G401 (cell line): ENCODE measurements around the gene SDF4. TPM values are rescaled to one million over a fixed set of nuclear protein-coding genes. Genes with fewer than 3 reads are reported as not detected.
"Not testable (repeated sequence)": the region's sequence is repeated elsewhere in the genome, so short reads cannot be mapped to it uniquely, and the experiment has no call there.

ENCODE experiments used
- DNase-seq: peaks from one replicate; pipeline ENCODE4 v3.0.0-alpha.2; 2015; ENCODE audit warnings: low spot score
- in situ Hi-C: cut with HindIII; loops from 2 replicates; pipeline ENCODE4 v1.10.0; 2016; ENCODE audit warnings: low sequenced_read_pairs, mixed read lengths
- total RNA-seq: library from RNA; depleted of rRNA; stranded (reverse); fragments of >200 nt; shearing (Covaris generic); gene quantifications from 2 replicates; pipeline ENCODE4 v1.2.3, GENCODE V29; 2014

The SDF4 gene
- total RNA-seq, 1 experiment from 2014 or later, result 92.4 TPM

DNA sequence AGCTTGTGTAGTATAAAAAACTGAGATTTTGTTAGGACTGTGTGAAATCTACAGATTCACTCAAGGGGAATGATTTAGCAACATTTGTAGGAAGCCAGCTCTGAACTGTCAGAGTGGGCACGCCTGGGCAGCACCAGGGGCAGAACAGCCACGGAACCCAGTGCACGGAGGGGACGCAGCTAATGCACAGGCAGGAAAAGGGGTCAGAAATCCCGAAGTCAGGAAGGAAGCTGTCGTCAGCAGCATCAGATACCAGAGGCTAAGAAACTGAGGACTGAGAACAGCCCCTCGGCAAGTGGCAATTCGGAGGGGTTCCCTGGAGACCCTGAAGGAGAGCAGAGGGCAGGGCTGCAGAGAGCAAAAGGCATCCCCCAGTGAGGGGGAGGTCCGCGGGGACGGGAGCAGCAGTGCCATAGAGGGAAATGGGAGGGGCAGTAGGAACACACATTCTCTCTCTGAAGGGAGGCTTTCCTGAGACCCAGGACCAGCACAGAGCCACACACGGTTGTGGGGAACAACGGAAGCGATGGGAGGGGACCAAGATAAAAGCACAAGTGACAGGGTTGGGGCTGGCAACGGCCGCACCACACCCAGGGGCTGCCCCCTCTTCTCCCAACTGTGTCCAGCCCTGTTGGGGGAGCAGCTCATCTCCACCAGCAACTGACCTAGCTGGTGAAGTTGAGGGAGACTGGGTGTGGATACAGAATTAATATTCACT is 29.2 kb upstream of the SDF4 start:
- in situ Hi-C loops, result no loop called here
- no peak for DNase-seq

DNA sequence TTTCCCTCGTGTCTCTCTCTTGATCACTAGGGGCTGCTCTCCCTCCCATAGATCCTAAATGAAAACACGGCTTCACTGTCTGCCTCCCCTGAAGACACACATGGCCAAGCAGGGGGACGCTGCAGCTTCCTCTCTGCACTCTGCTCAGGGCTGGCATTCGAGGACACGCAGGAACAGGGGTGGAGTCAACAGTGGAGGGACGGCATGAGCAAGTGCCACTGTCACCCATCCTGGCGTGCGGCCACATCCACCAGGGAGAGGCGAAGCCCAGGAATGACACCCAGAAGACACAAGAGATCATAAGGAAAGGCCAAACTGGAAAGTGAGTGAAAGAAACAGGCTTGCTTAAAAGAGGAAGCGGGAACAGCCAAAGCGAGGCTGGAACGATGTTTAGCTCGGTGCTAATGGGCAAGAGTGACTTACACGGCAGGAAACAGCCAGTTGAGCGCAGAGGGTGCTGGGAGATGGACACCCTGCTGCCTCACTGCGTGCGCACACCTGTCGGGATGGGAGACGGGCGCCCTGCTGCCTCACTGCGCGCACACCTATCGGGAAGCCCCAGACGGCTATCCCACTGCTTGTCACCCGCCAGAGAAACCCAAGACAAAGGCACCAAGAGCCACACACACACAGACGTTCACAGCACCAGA is 28.3 kb upstream of the SDF4 start:
- in situ Hi-C loops, result no loop called here

DNA sequence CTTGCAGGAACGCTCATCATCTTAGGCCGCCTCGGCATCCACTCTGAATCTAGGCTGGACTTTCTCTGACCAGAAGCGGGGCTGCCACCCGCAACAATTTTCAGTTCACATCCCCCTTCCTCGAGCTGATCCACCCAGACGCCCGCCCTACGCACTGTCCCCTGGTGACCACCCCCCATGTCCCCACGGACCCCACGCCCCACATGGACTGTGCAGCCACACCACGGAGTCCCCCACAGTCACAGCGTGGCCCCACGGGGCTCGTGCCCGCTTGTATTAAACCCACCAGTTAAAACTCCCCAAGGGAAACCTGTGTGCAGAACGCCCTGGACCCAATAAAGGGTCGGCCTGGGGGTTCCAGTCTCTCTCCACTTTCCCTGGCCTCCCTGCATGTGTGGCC is 27.7 kb upstream of the SDF4 start:
- in situ Hi-C loops, result no loop called here
- no peak for DNase-seq

More for the DNA sequence above, 28.3 kb upstream of the SDF4 start:
- DNase-seq, result no peak

DNA sequence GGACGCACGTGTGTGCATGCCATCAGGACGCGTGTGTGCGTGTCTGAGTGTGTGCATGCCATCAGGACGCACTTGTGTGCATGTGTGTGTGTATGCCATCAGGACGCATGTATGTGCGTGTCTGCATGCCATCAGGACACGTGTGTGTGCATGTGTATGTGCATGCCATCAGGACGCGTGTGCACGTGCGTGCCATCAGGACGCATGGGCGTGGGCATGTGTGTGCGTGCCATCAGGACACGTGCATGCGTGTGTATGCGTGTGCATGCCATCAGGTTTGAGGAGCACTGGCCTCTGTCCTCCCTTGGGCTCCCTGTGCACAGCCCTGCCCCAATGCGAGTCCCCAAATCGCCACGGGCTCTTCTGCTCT is 27.3 kb upstream of the SDF4 start:
- in situ Hi-C loops, result no loop called here

DNA sequence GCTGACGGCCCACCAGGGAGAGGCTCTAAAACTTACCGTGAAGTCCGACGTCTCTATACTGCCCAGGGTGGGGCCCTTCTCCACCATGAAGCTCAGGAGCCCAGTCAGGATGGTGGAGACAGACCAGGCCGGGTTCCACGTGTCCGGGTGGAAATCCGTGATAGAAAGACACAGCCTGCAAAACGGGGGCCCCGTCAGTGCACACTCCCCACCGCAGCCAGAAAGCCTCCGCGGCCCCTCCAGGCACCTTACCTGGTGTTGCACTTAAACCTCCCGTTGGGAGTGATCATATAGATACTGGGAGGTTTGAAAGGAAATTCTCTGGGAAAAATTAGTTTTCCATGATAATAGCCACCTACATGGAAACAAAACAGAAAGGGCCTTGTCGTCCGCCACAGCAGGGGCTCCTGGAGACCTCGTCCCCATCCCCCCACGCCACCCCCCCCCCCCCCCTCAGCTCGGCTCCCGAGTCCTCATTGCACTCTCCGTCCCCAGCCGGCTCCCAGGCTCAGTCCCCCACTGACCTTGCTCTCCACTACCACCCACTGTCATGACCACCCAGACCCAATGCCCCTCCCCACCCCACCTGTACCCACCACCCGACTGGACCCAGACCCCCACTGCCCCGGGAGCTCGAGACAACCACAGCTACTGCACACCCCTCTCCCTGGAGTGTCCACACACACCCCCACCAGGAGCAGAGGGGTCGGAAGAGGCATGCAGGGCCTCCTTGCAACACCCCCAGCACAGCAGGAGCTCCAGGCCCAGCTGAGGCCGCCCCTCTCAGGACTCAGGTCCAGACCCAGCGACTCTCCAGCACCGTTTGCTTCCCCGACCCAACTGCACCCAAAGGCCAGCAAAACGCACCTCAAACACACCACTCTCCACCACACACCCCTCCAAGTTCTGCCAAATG is 25.4 kb upstream of the SDF4 start:
- in situ Hi-C loops, result no loop called here
- DNase-seq, result no peak

More for the DNA sequence above, 27.3 kb upstream of the SDF4 start:
- no peak for DNase-seq

DNA sequence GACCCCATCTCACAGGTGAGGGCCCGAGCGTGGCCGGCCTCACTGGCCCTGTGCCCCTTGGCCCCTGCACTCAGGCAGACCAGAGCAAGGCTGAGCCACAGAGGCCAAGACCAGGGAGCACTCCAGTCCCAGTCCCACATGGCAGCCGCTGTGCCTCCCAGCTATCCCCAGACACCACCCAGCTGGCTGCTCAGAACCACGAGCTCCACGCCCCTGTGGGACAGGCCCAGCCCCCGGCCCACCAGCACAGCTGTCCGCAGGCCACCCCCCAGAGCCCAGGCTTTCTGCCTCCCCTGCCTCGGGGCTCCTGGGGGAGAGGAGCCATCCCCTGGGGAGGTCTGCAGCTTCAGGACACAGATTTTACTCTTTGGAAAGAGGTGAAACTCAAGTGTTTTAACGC is 23.8 kb upstream of the SDF4 start:
- in situ Hi-C loops, result no loop called here
- DNase-seq, result no peak

DNA sequence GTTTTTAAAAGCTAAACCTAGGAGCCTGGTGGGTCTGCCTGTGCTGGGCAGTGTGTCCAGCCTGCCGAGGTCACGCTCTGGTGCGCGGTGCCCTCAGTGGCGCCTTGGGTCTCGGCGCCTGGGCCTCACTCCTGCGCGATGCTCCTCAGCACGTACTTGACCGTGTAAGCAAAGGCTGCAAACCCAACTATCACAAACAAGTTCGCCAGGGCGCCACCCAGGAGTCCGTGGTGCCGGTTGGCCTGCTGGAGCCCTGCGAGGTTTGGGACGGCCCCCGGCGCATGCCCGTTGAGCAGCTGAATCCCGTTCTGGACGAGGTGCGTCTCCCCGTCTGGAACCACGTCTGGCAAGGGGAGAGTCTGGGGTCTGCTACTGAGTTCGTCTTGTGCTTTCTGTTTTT is 23.3 kb upstream of the SDF4 start:
- in situ Hi-C loops, result no loop called here

DNA sequence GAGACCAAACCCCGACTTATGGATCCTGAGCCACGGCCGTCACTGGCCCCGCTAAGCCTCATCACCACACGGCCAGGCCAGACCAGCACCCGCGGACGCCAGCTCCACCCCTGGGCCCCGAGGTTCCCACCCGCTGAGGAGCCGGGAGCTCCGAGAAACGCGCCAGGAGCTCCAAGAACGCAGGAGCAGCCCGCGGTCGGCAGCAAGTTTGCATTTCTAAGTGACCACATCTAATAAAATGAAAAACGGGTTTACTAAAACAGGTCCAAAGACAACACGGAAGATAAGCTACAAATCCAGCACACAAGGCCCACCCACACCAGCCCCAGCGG is 22.8 kb upstream of the SDF4 start:
- DNase-seq, result no peak
- in situ Hi-C loops, result no loop called here

More for the DNA sequence above, 23.3 kb upstream of the SDF4 start:
- DNase-seq, result no peak

DNA sequence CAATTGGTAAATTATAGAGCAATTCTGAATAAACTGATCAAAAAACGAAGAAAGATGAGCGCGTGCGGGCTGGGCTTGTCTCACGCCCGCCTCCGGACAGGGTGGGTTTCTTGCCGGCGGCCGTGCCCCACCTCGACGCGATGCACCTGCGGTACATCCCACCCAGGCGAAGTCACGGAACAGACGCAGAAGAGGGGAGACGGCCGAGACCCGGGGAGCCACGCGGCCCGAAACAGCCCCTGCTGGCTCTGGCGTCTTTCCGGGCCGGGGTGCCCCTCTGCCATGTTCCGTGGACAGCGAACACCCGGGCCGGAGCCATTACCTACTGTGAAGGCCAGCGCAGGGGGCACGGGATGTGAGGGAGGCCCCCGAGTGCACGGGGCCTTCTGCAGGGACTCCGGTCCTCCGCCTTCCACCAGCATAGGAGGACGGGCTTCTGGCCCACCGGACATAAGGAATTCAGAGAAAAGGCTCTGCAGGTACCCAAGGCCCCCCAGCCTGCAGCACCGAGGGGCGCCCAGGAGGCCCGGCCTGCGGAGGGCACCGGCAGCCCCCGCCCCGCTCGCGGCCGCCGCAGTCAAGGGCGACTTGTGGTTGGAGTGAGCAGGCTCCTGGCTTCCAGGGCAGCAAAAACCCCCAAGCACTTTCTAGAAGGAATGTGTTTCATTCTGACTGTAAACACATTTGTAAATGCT is 22.3 kb upstream of the SDF4 start:
- in situ Hi-C loops, result no loop called here
- DNase-seq, result no peak

DNA sequence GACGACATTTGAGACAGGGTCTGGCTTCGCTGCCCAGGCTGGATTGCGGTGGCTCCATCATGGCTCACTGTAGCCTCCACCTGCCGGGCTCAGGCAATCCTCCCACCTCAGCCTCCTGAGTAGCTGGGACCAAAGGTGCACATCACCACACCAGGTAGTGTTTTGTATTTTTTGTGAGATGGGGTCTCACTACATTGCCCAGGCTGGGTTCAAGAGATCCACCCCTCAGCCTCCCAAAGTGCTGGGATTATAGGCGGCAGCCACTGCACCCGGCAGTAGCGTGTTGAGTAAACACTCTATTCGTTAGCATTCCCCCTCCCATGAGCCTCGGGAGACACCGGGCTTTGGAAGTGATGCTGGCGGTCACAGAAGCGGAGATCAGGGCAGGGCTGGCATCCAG is 21.5 kb upstream of the SDF4 start:
- DNase-seq, result no peak
- in situ Hi-C loops, result no loop called here

DNA sequence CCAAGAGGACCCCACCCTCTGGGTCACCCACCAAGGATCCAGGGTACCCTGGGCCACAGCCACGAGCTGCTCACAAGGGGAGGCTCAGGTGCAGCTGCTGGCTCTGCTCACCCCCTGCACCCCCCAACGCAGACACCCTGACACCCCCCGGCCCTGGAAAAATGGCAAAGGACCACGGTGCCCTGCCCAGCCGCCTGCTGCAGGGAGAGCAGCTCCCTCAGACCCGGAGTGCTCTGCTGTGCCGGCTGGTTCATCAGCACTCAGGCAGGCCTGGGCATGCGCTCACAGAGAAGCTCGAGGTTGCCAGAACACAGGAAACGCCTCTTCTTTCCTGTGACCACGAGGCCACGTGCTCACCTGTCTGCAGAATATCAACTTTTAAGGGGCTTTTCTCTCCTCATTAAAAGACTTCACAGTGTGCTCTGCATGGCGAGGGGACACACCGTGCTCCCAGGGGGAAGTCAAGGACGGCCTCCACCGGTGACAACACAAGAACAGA is 19.0 kb upstream of the SDF4 start:
- in situ Hi-C loops, result no loop called here
- DNase-seq, result no peak

DNA sequence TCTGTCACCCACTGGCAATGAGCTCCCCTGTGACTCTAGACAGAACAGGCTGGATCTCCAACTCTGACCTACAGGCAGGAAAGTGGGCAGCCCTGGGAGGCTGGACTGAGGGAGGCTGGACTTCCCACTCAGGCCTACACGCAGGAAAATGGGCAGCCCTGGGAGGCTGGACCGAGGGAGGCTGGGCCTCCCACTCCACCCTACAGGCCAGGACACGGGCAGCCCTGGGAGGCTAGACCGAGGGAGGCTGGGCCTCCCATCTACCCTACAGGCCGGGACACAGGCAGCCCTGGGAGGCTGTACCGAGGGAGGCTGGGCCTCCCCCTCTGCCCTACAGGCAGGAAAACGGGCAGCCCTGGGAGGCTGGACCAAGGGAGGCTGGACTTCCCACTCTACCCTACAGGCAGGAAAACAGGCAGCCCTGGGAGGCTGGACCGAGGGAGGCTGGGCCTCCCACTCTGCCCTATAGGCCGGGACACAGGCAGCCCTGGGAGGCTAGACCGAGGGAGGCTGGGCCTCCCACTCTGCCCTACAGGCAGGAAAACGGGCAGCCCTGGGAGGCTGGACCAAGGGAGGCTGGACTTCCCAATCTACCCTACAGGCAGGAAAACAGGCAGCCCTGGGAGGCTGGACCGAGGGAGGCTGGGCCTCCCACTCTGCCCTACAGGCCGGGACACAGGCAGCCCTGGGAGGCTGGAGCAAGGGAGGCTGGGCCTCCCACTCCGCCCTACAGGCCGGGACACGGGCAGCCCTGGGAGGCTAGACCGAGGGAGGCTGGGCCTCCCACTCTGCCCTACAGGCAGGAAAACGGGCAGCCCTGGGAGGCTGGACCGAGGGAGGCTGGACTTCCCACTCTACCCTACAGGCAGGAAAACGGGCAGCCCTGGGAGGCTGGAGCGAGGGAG is 16.5 kb upstream of the SDF4 start:
- DNase-seq, in situ Hi-C loops: not testable (repeated sequence)

DNA sequence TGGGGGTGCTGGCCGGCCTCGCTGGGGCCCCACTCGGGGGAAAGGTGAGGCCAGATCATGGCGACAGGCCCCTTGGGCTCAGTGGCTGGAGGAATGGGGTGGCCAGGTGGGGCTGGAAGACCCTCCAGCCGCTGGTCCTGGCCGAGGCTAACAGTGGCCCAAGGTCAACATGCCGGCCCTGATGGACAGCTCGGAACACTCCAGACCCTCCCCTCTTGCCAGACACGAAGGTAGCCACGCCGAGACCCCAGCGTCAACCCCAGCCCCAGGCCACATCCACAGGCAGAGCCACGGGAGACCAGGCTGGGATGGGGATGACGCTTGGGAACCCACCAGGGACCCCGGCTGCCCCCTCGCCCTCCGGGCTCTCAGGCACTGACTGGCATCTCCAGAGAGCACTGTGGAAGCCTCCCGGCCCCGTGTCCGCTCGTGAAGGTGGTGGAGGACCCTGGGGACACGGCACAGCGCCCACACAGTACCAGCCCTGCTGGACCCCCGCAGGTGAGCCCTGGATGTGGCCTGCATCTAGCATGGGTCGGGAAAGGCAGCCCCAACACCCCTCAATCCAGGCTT is 15.6 kb upstream of the SDF4 start:
- no peak for DNase-seq
- in situ Hi-C loops, result no loop called here

DNA sequence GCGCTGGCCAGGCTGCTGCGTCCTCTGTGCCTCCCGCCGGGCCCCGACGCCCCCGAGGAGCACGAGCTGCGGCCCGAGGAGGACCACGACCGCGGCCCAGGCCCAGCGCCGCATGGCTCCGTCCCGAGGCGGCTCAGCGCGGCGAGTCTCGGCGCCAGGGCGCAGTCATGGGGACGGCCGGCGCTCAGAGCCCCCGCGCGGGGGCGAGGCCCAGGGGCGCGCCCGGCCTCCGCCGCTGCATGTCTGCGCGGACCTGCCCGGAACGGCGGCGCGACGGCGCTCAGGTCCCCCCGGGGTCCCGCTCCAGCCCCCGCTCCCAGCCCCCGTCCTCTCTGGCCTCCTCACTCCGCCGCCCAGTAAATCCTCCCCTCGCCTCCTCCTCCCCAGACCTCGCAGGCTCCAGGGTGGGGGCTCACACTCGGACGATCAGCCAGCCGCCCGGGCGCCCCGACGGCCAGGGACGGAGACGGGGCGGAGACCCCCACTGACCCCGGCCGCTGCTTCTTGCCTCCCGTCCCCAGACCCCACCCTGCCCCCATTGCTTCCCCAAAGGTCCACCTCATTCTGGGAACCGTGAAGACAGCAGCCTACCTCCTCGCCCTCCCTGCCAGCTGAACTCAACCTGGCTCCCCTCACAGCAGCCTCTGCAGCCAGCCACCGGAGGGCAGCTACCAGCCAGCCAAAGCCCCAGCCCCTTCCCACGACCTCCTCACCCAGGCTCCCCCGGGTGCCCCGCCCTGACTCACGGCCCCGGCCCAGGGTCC is 15.0 kb upstream of the SDF4 start, which contains the start of gene C1QTNF12:
C1QTNF12 (minus strand) TSS at position 146 of the 764 bp plus-strand sequence; CDS start at position 114, 32 bp downstream.
- in situ Hi-C loops, result no loop called here
- no peak for DNase-seq

DNA sequence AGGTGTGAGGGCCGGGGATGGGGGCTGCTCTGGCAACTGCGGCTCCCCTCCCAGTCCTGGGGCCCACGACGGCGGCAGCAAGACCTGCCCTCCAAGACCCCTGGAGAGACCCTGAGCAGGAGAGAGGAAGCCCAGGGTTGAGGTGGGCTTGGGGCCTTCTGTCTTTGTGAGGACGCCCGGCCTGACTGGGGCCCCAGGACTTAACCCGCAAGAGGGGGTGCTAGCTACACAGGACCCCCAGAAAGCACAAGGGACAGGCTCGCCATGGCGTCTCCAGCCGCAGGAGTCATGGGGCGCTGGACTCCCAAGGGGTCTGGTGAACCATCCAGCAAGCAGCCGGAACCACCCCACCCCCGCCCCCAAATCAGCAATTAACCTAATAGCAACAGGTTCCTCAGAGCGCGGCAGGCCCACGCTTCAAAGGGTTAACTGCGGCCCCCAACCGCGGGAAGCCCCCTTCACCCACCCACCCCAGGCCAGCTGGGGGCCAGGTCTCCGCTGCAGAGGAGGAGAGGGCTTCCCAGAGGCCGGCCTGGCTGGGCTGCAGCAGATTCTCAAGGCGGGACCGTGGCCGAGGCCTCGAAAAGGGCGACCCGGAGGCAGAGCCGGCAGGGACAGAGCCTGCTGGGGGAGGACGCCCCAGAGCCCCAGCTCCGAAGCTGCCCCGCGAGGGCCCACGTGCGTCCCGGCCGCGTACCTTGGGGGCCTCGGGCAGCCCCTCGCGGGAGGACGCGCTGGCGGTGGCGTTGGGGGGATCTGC is 14.2 kb upstream of the SDF4 start:
- in situ Hi-C loops, result no loop called here
- DNase-seq, result no peak

DNA sequence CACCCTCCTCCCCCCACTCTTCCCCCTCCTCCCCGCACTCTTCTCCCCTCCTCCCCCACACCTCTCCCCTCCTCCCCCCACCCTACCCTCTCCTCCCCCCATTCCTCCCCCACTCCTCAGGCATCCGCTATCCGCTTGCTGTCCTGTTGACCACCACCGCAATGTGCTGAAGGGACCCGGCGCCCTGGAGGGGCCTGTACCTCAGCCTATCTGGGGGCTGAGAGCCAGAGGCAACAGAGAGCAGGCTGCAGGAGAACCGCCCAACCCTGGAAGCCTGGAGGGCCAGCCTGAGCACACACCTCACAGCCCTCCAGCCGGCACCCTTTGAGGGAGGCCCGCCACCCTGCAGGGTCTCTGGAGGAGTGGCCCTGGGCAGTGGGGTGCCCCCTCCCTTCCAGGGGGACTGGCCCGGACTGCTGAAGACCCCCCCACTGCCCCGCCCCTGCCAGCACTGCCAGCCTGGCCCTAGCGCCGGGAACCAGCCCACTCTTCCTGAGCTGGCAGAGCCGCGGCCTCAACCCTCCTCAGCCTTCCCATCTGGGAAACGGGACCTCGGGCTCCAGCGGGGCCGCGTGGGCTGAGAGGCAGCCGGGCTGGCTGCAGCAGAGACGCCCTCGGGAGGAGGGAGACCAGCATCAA is 13.5 kb upstream of the SDF4 start:
- in situ Hi-C loops, result no loop called here
- no peak for DNase-seq
